ENCODE results near the gene SOCS1. TPM values are rescaled to one million over a fixed set of nuclear protein-coding genes. Genes with fewer than 3 reads are reported as not detected.

SOCS1 gene
- total RNA-seq, 4 donors from 2014 or later, result 1.1 to 5.5 (median 3.1) TPM

GRCh38 chr16:11245222-11245737 is 10.7 kb downstream of the SOCS1 start:
- H3K27ac ChIP-seq, result no peak overlapping the region
- no peaks in the 10 kb centered on the region for H3K36me3 ChIP-seq
- TF ChIP-seq POLR2A (IDR thresholded peaks at IDR 0.05), result no peak
- H3K9me3 ChIP-seq, result no peaks in the 10 kb centered on the region
- no peak for ATAC-seq
- H3K4me1 ChIP-seq, result peaks cover 8% of the 10 kb centered on the region in 2 donors
- no peaks in the 10 kb centered on the region for H3K27me3 ChIP-seq
- intact Hi-C loops (cut with DNase I; ENCODE audit: low total_unique reads), result no loop called here
- in situ Hi-C loops (cut with MboI; ENCODE audit: low sequenced_read_pairs in 4 of 4), result loop anchor here in 1 of 4 donors (25.0 kb wide), 1 partner anchor 108 kb away; no protein-coding TSS in a partner anchor
- H3K4me3 ChIP-seq, result no peak overlapping the region
- no peak for DNase-seq

DNA sequence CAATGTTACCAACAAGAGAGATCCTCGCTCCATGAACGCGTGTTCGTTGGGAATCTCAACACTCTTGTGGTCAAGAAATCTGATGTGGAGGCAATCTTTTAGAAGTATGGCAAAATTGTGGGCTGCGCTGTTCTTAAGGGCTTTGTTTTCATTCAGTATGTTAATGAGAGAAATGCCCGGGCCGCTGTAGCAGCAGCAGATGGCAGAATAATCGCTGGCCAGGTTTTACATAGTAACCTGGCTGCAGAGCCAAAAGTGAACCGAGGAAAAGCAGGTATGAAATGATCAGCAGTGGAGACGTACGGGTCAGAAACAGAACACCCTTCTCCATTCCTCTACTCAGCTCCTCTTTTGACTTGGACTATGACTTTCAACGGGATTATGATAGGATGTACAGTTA is 13.3 kb downstream of the SOCS1 start:
- Histone ChIP-seq H3K27ac (no peak overlapping the region), H3K27me3 (no peaks in the 10 kb centered on the region), H3K9me3 (no peaks in the 10 kb centered on the region), H3K4me3 (no peak overlapping the region), H3K4me1 (peaks cover 8 to 9% of the 10 kb centered on the region in 2 donors), H3K36me3 (no peaks in the 10 kb centered on the region)
- in situ Hi-C loops (cut with MboI; ENCODE audit: low sequenced_read_pairs in 4 of 4) (loop anchor here in 1 of 4 donors (25.0 kb wide), 1 partner anchor 105 kb away; no protein-coding TSS in a partner anchor), intact Hi-C loops (cut with DNase I; ENCODE audit: low total_unique reads) (no loop called here)
- TF ChIP-seq, protein P1, sequence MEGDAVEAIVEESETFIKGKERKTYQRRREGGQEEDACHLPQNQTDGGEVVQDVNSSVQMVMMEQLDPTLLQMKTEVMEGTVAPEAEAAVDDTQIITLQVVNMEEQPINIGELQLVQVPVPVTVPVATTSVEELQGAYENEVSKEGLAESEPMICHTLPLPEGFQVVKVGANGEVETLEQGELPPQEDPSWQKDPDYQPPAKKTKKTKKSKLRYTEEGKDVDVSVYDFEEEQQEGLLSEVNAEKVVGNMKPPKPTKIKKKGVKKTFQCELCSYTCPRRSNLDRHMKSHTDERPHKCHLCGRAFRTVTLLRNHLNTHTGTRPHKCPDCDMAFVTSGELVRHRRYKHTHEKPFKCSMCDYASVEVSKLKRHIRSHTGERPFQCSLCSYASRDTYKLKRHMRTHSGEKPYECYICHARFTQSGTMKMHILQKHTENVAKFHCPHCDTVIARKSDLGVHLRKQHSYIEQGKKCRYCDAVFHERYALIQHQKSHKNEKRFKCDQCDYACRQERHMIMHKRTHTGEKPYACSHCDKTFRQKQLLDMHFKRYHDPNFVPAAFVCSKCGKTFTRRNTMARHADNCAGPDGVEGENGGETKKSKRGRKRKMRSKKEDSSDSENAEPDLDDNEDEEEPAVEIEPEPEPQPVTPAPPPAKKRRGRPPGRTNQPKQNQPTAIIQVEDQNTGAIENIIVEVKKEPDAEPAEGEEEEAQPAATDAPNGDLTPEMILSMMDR (IDR thresholded peaks at IDR 0.05 in 4 of 5, conservative IDR thresholded peaks at IDR 0.05 in 1 of 5), result no peak
- no peak for TF ChIP-seq POLR2A (IDR thresholded peaks at IDR 0.05)
- ATAC-seq (no peak), DNase-seq (no peak)

- Histone ChIP-seq H3K9me3 (no peaks in the 10 kb centered on the region), H3K4me1 (peaks cover 8 to 9% of the 10 kb centered on the region in 2 donors), H3K27me3 (no peaks in the 10 kb centered on the region), H3K4me3 (no peak overlapping the region), H3K27ac (peak overlapping the region in 3 of 4 donors; percentile 68 to 80 (median 73)), H3K36me3 (no peaks in the 10 kb centered on the region)
- DNase-seq (no peak), ATAC-seq (no peak)
- intact Hi-C loops (cut with DNase I; ENCODE audit: low total_unique reads) (no loop called here), in situ Hi-C loops (cut with MboI; ENCODE audit: low sequenced_read_pairs in 4 of 4) (loop anchor here in 1 of 4 donors (25.0 kb wide), 1 partner anchor 104 kb away; no protein-coding TSS in a partner anchor)
- TF ChIP-seq, protein P1 (IDR thresholded peaks at IDR 0.05 in 4 of 5, conservative IDR thresholded peaks at IDR 0.05 in 1 of 5), result no peak
- TF ChIP-seq POLR2A (IDR thresholded peaks at IDR 0.05), result no peak
These were observed 14.4 kb downstream of the SOCS1 start for GRCh38 chr16:11241480-11242204.

DNA sequence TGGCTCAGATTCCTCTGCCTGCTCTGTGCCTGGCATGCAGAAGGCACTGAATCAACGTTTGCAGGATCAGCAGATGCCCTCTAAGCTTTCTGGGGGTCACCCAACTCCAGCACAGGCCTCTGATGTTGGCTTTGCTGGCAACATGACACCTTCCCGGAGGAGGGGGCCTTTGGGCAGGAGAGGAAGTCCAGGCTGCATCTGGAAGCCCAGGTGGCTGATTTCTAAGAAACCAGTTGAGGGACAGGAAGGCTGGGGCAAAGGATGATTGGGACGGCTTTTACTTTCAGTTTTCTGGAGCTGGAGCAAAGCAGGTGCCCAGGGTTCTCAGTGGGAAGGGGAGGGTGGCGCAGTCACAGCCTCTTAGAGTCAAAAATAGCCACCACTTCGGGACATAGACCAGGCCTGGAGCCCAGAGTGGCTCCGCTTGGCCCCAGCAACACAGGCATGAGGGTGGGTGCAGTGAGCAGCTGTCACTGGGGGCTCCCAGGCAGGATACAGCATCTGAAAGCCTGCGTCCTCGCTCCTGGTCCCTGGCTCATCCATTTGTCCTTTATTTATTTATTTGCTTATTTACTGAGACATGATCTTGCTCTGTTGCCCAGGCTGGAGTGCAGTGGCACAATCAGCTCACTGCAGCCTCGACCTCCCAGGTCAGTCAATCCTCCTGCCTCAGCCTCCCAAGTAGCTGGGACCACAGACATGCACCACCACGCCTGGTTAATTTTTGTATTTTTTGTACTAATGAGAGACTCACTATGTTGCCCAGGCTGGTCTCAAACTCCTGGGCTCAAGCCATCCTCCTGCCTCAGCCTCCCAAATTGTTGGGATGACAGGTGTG is 15.1 kb downstream of the SOCS1 start:
- in situ Hi-C loops (cut with MboI; ENCODE audit: low sequenced_read_pairs in 4 of 4) (loop anchor here in 1 of 4 donors (25.0 kb wide), 1 partner anchor 104 kb away; no protein-coding TSS in a partner anchor), intact Hi-C loops (cut with DNase I; ENCODE audit: low total_unique reads) (no loop called here)
- Histone ChIP-seq H3K9me3 (no peaks in the 10 kb centered on the region), H3K27me3 (no peaks in the 10 kb centered on the region), H3K27ac (peak overlapping the region; percentile 68 to 80 (median 76)), H3K4me1 (peaks cover 8 to 9% of the 10 kb centered on the region in 2 donors), H3K4me3 (peak overlapping the region in 3 of 4 donors; percentile 18 to 27 (median 20)), H3K36me3 (no peaks in the 10 kb centered on the region)
- peak; percentile 82 to 96 for ATAC-seq
- DNase-seq, result peak; percentile 41 to 72
- no peak for TF ChIP-seq POLR2A (IDR thresholded peaks at IDR 0.05)

- Histone ChIP-seq H3K4me1 (peaks cover 8 to 9% of the 10 kb centered on the region in 2 donors), H3K27ac (peak overlapping the region; percentile 68 to 80 (median 76)), H3K27me3 (no peaks in the 10 kb centered on the region), H3K9me3 (no peaks in the 10 kb centered on the region), H3K36me3 (no peaks in the 10 kb centered on the region), H3K4me3 (peak overlapping the region in 3 of 4 donors; percentile 18 to 27 (median 20))
- no peak for DNase-seq
- intact Hi-C loops (cut with DNase I; ENCODE audit: low total_unique reads) (no loop called here), in situ Hi-C loops (cut with MboI; ENCODE audit: low sequenced_read_pairs in 4 of 4) (loop anchor here in 1 of 4 donors (25.0 kb wide), 1 partner anchor 103 kb away; no protein-coding TSS in a partner anchor)
- no peak for ATAC-seq
- TF ChIP-seq, protein P1 (IDR thresholded peaks at IDR 0.05 in 4 of 5, conservative IDR thresholded peaks at IDR 0.05 in 1 of 5), result no peak
- TF ChIP-seq POLR2A (IDR thresholded peaks at IDR 0.05), result no peak
These were observed 16.1 kb downstream of the SOCS1 start for GRCh38 chr16:11239644-11240632.
